HepG2 (cell line): ENCODE measurements around the gene ANGPTL7. TPM values are rescaled to one million over a fixed set of nuclear protein-coding genes. Genes with fewer than 3 reads are reported as not detected.

ENCODE experiments used
- ATAC-seq: fragments of 200-7000 bp; cut with Tn5 transposase; 3 replicates; pipeline ENCODE4 v1.9.1; 2020; ENCODE audit warnings: mild to moderate bottlenecking, moderate library complexity
- BruUV-seq: library from RNA; stranded (reverse); fragments of 400-500 nt; replicated peaks from 2 replicates; lab custom pipeline; 2021; lab: Mats Ljungman, UMichigan
- CTCF ChIA-PET: fragments of 300-600 bp; formaldehyde crosslinking; extraction: SDS; loops from one replicate; lab custom pipeline; 2021; ENCODE audit warnings: low total read pairs, inconsistent platforms, low intra/inter-chr PET ratio; lab: Yijun Ruan, JAX
- POLR2A ChIA-PET: fragments of 350-600 bp; sonication (Branson Sonifier 250); formaldehyde crosslinking; loops from one replicate; lab custom pipeline; 2020; ENCODE audit warnings: antibody characterized with exemption, inconsistent platforms; lab: Yijun Ruan, JAX
- DNase-seq: peaks from one replicate; pipeline ENCODE4 v3.0.0-alpha.2; 2015; ENCODE audit warnings: low spot score
- FAIRE-seq: peaks from 3 replicates; lab custom pipeline; 2011; peaks lifted over from hg19 to GRCh38; lab: Jason Lieb, UNC
- H2AFZ ChIP-seq: one replicate; pipeline ENCODE4 v1.6.1; 2011; ENCODE audit warnings: low read length, inconsistent platforms
- H3K27ac ChIP-seq: fragments of 300-600 bp; 3 replicates; pipeline ENCODE4 v1.8.0; 2011; ENCODE audit warnings: mixed run types, mild to moderate bottlenecking, mixed read lengths, low read length, inconsistent platforms; ENCODE audit not compliant: insufficient read depth; ENCODE audit errors: extremely low read length
- H3K27me3 ChIP-seq, 2 experiments: fragments of 200-600 bp in 1 of 2; 2 replicates in 1 of 2; 3 replicates in 1 of 2; pipeline versions ENCODE4 v1.6.0 to v1.8.0; 2011; ENCODE audit warnings: low read length in 2 of 2, mild to moderate bottlenecking in 2 of 2, moderate library complexity in 2 of 2, inconsistent platforms in 1 of 2; ENCODE audit not compliant: insufficient read depth in 2 of 2, control insufficient read depth in 1 of 2
- H3K36me3 ChIP-seq, 2 experiments: fragments of 200-600 bp in 1 of 2; replicated peaks in 1 of 2; 2 replicates in 1 of 2; 3 replicates in 1 of 2; pipeline versions ENCODE4 v1.5.1 to v1.8.0; 2011; ENCODE audit warnings: low read length in 2 of 2, inconsistent platforms in 1 of 2; ENCODE audit not compliant: insufficient read depth in 2 of 2, control insufficient read depth in 1 of 2
- H3K4me1 ChIP-seq: 2 replicates; pipeline ENCODE4 v1.5.1; 2012; ENCODE audit warnings: low read length, inconsistent platforms; ENCODE audit not compliant: insufficient read depth
- H3K4me2 ChIP-seq: 2 replicates; pipeline ENCODE4 v1.6.0; 2011; ENCODE audit warnings: low read depth, low read length, inconsistent platforms
- H3K4me3 ChIP-seq, 3 experiments: fragments of 200-600 bp in 1 of 3; sonication (generic), shearing (Covaris generic) in 1 of 3; replicated peaks in 1 of 3; 2 replicates each; pipeline ENCODE4 v1.5.1; 2011 to 2016; ENCODE audit warnings: low read length in 3 of 3, inconsistent platforms in 2 of 3, low read depth in 2 of 3, mild to moderate bottlenecking in 2 of 3, control low read depth in 1 of 3, mixed read lengths in 1 of 3; ENCODE audit not compliant: insufficient read depth in 1 of 3
- H3K79me2 ChIP-seq: one replicate; pipeline ENCODE4 v1.6.1; 2011; ENCODE audit warnings: low read length, inconsistent platforms; ENCODE audit not compliant: insufficient read depth
- H3K9ac ChIP-seq: 2 replicates; pipeline ENCODE4 v1.6.0; 2011; ENCODE audit warnings: mild to moderate bottlenecking, low read depth, low read length, inconsistent platforms; ENCODE audit not compliant: insufficient read depth
- H3K9me3 ChIP-seq: 2 replicates; pipeline ENCODE4 v1.5.1; 2012; ENCODE audit warnings: mild to moderate bottlenecking, low read length
- H4K20me1 ChIP-seq: 2 replicates; pipeline ENCODE4 v1.6.0; 2011; ENCODE audit warnings: inconsistent platforms, mild to moderate bottlenecking, low read length, moderate library complexity; ENCODE audit not compliant: insufficient read depth
- DBP ChIP-seq: sonication (generic); formaldehyde crosslinking; IDR thresholded peaks from 2 replicates; pipeline ENCODE4 v1.4.0; 2020; ENCODE audit warnings: missing genetic modification reagents; ENCODE audit errors: not compliant biosample characterization
- GMEB2 ChIP-seq: IDR thresholded peaks from 2 replicates; pipeline ENCODE4 v1.6.1; 2016; ENCODE audit warnings: missing biosample characterization, missing genetic modification reagents, low read depth
- GTF2F1 ChIP-seq: fragments of 150-350 bp; IDR thresholded peaks from 2 replicates; pipeline ENCODE4 v1.6.1; 2014; ENCODE audit warnings: low read length
- GZF1 ChIP-seq: sonication (generic); formaldehyde crosslinking; IDR thresholded peaks from 2 replicates; pipeline ENCODE4 v1.5.1; 2020; ENCODE audit warnings: mild to moderate bottlenecking, missing genetic modification reagents
- KMT2A ChIP-seq: sonication (generic); formaldehyde crosslinking; IDR thresholded peaks from 2 replicates; pipeline ENCODE4 v1.4.0; 2020; ENCODE audit warnings: missing genetic modification reagents
- MATR3 ChIP-seq: sonication (generic); formaldehyde crosslinking; IDR thresholded peaks from 2 replicates; pipeline ENCODE4 v1.4.0; 2020; ENCODE audit warnings: missing genetic modification reagents
- SMAD1 ChIP-seq: sonication (generic); formaldehyde crosslinking; IDR thresholded peaks from 2 replicates; pipeline ENCODE4 v1.4.0; 2020; ENCODE audit warnings: missing genetic modification reagents, low read depth, mild to moderate bottlenecking, borderline replicate concordance
- TEF ChIP-seq: sonication (generic); formaldehyde crosslinking; IDR thresholded peaks from 2 replicates; pipeline ENCODE4 v1.5.0; 2020; ENCODE audit warnings: missing genetic modification reagents
- YEATS2 ChIP-seq: sonication (generic); formaldehyde crosslinking; IDR thresholded peaks from 2 replicates; pipeline ENCODE4 v1.4.0; 2020; ENCODE audit warnings: missing genetic modification reagents, borderline replicate concordance
- ZC3H4 ChIP-seq: sonication (generic); formaldehyde crosslinking; IDR thresholded peaks from 2 replicates; pipeline ENCODE4 v1.4.0; 2020; ENCODE audit warnings: missing genetic modification reagents, borderline replicate concordance
- ZNF569 ChIP-seq: sonication (generic); formaldehyde crosslinking; IDR thresholded peaks from 2 replicates; pipeline ENCODE4 v1.5.0; 2020; ENCODE audit warnings: mild to moderate bottlenecking, missing genetic modification reagents, moderate library complexity, borderline replicate concordance
- ZNF687 ChIP-seq: sonication (generic); formaldehyde crosslinking; IDR thresholded peaks from 2 replicates; pipeline ENCODE4 v1.5.1; 2020; ENCODE audit warnings: mild to moderate bottlenecking, missing genetic modification reagents, moderate library complexity
- ZNF790 ChIP-seq: sonication (generic); formaldehyde crosslinking; IDR thresholded peaks from 2 replicates; pipeline ENCODE4 v1.8.0; 2022; ENCODE audit warnings: missing genetic modification reagents, mild to moderate bottlenecking, borderline replicate concordance
- WGBS: methylation state at CpG from one replicate; pipeline ENCODE4 v1.1.6; 2017; ENCODE audit warnings: low lambda C conversion rate; 5-methylcytosine and 5-hydroxymethylcytosine counted together
- in situ Hi-C: cut with HindIII; loops from 2 replicates; pipeline ENCODE4 v1.10.0; 2017; ENCODE audit warnings: low pct_unique_long_range_greater_than_20kb; ENCODE audit not compliant: extremely low pct_ligation_motif_present
- intact Hi-C: fragments of 100-400 bp; cut with micrococcal nuclease; formaldehyde crosslinking; loops from one replicate; pipeline ENCODE4 v1.10.0; 2022; ENCODE audit not compliant: unreplicated experiment
- polyA plus RNA-seq, 8 experiments: library from polyadenylated mRNA; depleted of rRNA in 3 of 8; stranded (reverse) in 7 of 8; unstranded in 1 of 8; fragments of >200 nt; fragmentation: Illumina TruSeq in 4 of 8; extraction: Trizol in 4 of 8; gene quantifications; 2 replicates each; pipeline versions ENCODE4 v1.2.1 to v1.2.3, GENCODE V29; 2011 to 2016; ENCODE audit warnings: low read depth in 4 of 8, missing spikeins in 1 of 8, mixed read lengths in 1 of 8; ENCODE audit not compliant: insufficient read depth in 1 of 8
- total RNA-seq, 5 experiments: library from RNA; depleted of rRNA; stranded (reverse); fragments of >200 nt; fragmentation: Illumina TruSeq; extraction: Trizol; gene quantifications; 2 replicates each; pipeline ENCODE4 v1.2.3, GENCODE V29; 2016; ENCODE audit warnings: low read depth in 1 of 5

The ANGPTL7 gene
- total and polyA plus RNA-seq, 2 of the 13 experiments (the other 11 are each of a cell fraction or from before 2014, with no cell fraction given) = not detected

- ChIA-PET CTCF (no interaction called here), POLR2A (no interaction called here)
- Histone ChIP-seq H4K20me1 (no peaks in the 10 kb centered on the region), H3K36me3 (peaks cover 25 to 74% of the 10 kb centered on the region in 2 experiments), H3K4me2 (no peak overlapping the region), H3K4me1 (peaks cover 34% of the 10 kb centered on the region), H3K4me3 (no peak overlapping the region), H3K27me3 (no peaks in the 10 kb centered on the region), H3K9me3 (no peaks in the 10 kb centered on the region), H3K27ac (peak overlapping the region; percentile 7), H3K79me2 (no peaks in the 10 kb centered on the region)
- 100% methylated on average over 3 of the region's 4 CpGs for WGBS
- no TSS peak for BruUV-seq
- intact Hi-C loops (no loop called here), in situ Hi-C loops (no loop called here)
- no peak for FAIRE-seq
- DNase-seq = no peak
- no peak for TF ChIP-seq YEATS2 (CRISPR knock-in tag)
- TF ChIP-seq ZNF790 (CRISPR knock-in tag) = no peak
- no peak for TF ChIP-seq GZF1
- no peak for TF ChIP-seq TEF (CRISPR knock-in tag)
- no peak for TF ChIP-seq KMT2A (CRISPR knock-in tag)
- no peak for TF ChIP-seq SMAD1 (CRISPR knock-in tag)
- no peak for TF ChIP-seq ZC3H4
- no peak for TF ChIP-seq MATR3 (CRISPR knock-in tag)
- no peak for TF ChIP-seq GTF2F1
- no peak for TF ChIP-seq ZNF569 (CRISPR knock-in tag)
- TF ChIP-seq GMEB2 (CRISPR knock-in tag) = no peak
- no peak for TF ChIP-seq ZNF687 (CRISPR knock-in tag)
- TF ChIP-seq DBP (CRISPR knock-in tag) = no peak
- TF ChIP-seq, all 625 proteins: peak for 0
- ATAC-seq = no peak
- Histone ChIP-seq H3K9ac (no peak overlapping the region), H2AFZ (no peak overlapping the region)
These were observed 22.3 kb downstream of the ANGPTL7 start for GRCh38 chr1:11211461-11211860.
